Activated T-helper 17 cell treated with anti-CD3 and anti-CD28 coated beads, Interleukin-2, amount 50 U/mL, for 72 hours (primary cell): ENCODE measurements around the gene OSBPL1A. TPM values are rescaled to one million over a fixed set of nuclear protein-coding genes. Genes with fewer than 3 reads are reported as not detected.

Experiments
- ATAC-seq: fragments of 150-1000 bp; cut with Tn5 transposase; replicated peaks from 2 replicates; pipeline ENCODE4 v1.10.0; 2021; ENCODE audit warnings: mild to moderate bottlenecking, moderate library complexity
- H3K27ac Mint-ChIP-seq: one replicate; pipeline ENCODE4 v1.8.0; 2022; ENCODE audit warnings: mixed read lengths
- H3K27me3 Mint-ChIP-seq: one replicate; pipeline ENCODE4 v1.8.0; 2022; ENCODE audit warnings: mixed read lengths
- H3K36me3 Mint-ChIP-seq: one replicate; pipeline ENCODE4 v1.8.0; 2022; ENCODE audit warnings: low read depth, mild to moderate bottlenecking, mixed read lengths
- H3K4me1 Mint-ChIP-seq: one replicate; pipeline ENCODE4 v1.8.0; 2022; ENCODE audit warnings: mixed read lengths
- H3K4me3 Mint-ChIP-seq: one replicate; pipeline ENCODE4 v1.8.0; 2022; ENCODE audit warnings: mild to moderate bottlenecking, mixed read lengths
- H3K9me3 Mint-ChIP-seq: one replicate; pipeline ENCODE4 v1.8.0; 2022; ENCODE audit warnings: mixed read lengths
- total RNA-seq, 2 donors: library from RNA; stranded (reverse); gene quantifications; one replicate each; pipeline ENCODE4 v1.2.3, GENCODE V29; 2022

Gene OSBPL1A
- total RNA-seq, 2 donors from 2014 or later: 2.8 to 4.1 TPM

DNA sequence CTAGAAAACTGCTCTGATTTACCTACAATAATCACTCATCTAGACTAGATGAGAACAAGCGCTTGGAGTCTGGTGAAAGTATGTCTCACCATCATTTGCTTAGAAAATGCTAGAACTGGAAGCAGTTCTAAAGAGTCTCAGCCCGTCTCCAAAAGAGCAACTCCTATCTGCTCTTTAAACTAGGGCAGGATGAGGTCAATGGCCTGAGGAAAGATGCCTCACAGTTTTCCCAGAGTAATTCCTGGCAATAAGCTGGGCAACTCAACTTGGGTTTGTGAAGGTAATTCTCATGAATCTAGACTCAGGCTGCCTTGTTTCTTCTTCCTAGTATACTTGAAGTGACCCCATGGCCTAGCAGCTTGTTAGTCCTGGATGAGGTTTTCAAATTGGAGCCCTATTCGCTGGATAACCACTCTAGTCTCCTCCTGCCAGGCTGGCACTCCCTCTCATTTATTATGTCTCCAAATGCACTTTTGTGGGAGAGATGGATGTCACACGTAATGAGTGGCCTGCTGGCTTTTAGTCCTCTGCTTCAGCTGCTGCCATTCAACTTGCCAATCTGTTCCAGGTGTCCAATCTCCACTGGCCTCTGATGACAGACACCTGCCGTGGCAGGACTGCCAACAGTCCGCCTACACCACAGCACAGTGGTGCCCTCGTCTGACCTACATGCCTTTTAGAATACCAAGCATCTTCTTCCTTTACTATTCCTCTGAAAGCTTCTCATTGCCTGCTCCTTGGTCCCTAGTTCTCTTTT, 177.9 kb downstream of the OSBPL1A start:
- H3K4me3 Mint-ChIP-seq: no peak overlapping the region
- H3K4me1 Mint-ChIP-seq: no peaks in the 10 kb centered on the region
- no peak for ATAC-seq
- no peaks in the 10 kb centered on the region for H3K27me3 Mint-ChIP-seq
- no peak overlapping the region for H3K27ac Mint-ChIP-seq
- H3K9me3 Mint-ChIP-seq: no peaks in the 10 kb centered on the region
- H3K36me3 Mint-ChIP-seq: no peaks in the 10 kb centered on the region

DNA sequence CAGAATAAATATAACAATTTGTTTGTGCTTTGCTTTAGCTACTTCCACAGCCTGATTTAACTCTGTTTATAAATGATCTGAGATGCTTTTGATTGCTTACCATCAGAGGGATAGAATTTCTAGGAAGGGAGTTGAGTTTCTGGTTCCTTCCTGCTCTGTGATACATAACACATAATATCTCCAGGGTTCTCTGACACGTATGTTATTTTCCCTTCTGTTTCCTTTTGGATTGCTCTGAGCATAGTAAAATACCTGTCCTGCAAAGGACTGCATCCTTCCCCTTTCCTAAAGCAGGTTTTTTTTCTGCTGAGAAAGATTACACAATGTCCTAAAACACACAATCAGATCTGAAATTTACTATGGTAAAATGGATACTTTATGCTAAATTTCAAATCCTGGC, 182.7 kb downstream of the OSBPL1A start:
- H3K27me3 Mint-ChIP-seq: no peaks in the 10 kb centered on the region
- H3K27ac Mint-ChIP-seq: no peak overlapping the region
- no peaks in the 10 kb centered on the region for H3K36me3 Mint-ChIP-seq
- no peak overlapping the region for H3K4me3 Mint-ChIP-seq
- no peaks in the 10 kb centered on the region for H3K4me1 Mint-ChIP-seq
- no peaks in the 10 kb centered on the region for H3K9me3 Mint-ChIP-seq
- ATAC-seq: no peak

DNA sequence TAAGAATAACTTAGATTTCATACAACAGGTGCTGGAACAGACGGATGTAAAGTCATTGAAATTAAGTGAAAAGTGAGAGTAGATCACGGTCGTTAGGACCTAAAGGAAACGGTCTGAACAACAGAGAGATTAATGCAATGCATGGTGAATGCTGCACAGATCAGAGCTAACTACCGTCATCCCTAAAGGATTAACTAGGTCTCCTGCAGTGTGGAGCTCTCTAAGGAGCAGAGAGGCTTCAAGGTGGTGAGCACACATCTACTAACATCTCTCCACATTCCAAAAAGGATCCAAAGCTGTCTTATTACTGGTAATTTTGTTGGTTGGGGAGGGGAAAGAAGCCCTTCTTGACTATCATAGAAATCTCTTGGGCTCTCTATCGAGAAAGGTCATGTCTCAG, 183.5 kb downstream of the OSBPL1A start:
- Mint-ChIP-seq H3K4me3 (no peak overlapping the region), H3K9me3 (no peaks in the 10 kb centered on the region), H3K4me1 (no peaks in the 10 kb centered on the region), H3K27ac (no peak overlapping the region), H3K27me3 (no peaks in the 10 kb centered on the region), H3K36me3 (no peaks in the 10 kb centered on the region)
- ATAC-seq: no peak

DNA sequence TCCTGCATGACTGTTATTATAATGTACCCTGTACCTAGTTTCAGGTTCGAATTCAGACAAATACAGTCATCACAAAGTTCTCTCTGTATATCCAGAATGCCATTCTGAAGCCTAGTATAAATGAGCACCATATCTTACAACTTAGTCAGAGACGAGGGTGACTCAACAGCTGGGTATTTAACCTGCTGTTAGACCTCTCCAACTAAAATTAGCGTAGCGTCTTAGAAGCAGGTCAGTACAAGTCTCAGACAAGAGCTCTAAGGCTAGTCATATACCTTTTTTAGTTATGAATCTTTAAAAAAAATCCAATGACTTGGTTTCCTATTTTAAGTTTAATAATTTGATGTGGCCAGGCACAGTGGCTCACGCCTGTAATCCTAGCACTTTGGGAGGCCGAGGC, 184.7 kb downstream of the OSBPL1A start:
- Mint-ChIP-seq H3K27ac (no peak overlapping the region), H3K27me3 (no peaks in the 10 kb centered on the region), H3K9me3 (no peaks in the 10 kb centered on the region), H3K4me3 (no peak overlapping the region), H3K4me1 (no peaks in the 10 kb centered on the region), H3K36me3 (no peaks in the 10 kb centered on the region)
- ATAC-seq: no peak

DNA sequence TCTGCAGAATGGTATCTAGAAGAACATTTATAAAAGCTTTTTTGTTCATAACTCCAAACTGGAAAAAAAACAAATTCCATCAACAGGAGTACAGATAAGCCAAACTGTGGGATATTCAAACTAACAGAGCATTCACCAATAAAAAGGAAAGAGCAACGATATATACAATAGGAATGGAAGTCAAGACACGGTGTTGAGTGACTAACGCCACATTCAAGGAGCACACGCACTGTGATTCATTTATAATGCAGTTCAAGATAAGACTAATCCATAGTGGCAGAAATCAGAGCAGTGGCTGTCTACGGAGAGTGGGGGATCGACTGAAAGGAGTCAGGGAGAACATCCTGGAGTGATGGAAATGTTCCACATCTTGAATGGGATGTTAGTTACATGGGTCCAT, 188.1 kb downstream of the OSBPL1A start:
- Mint-ChIP-seq H3K36me3 (no peaks in the 10 kb centered on the region), H3K4me1 (no peaks in the 10 kb centered on the region), H3K27ac (no peak overlapping the region), H3K27me3 (no peaks in the 10 kb centered on the region), H3K9me3 (no peaks in the 10 kb centered on the region), H3K4me3 (no peak overlapping the region)
- ATAC-seq: no peak

DNA sequence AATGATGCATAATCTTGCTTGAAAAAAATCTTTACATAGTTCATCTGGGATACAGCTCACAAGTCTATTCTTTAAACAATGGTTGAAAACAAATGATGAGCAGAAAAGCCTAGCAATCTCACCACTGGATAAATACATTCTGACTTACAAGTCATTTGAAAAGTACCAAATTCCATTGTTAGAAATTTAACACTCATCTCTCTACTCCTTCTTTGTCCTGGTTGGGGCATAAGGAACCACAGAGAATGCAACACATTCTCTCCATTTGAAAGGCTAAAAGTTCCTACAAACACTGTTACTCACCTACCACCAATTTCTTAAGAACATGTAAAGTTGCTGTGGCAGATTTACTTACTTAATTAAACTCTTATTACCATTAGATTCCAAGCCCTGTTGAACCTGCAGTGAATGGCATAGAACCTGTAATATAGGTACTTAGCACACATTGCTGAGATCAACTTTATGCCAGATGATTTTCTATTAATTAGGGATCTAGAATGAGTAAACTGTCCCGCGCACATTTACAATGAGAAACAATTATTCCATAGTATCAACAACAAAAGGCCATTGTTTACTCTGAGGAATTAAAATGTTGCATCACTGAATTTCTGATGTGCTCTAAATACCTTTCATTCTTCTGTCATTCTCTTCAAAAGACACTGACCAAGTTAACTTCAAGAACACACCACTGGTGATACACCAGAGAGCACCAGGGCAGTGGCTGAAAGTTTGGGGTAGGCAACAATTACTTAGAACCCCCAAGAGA, 189.2 kb downstream of the OSBPL1A start:
- H3K27me3 Mint-ChIP-seq: no peaks in the 10 kb centered on the region
- no peak overlapping the region for H3K4me3 Mint-ChIP-seq
- no peak overlapping the region for H3K27ac Mint-ChIP-seq
- H3K4me1 Mint-ChIP-seq: no peaks in the 10 kb centered on the region
- ATAC-seq: peak; percentile 53
- no peaks in the 10 kb centered on the region for H3K9me3 Mint-ChIP-seq
- H3K36me3 Mint-ChIP-seq: no peaks in the 10 kb centered on the region

DNA sequence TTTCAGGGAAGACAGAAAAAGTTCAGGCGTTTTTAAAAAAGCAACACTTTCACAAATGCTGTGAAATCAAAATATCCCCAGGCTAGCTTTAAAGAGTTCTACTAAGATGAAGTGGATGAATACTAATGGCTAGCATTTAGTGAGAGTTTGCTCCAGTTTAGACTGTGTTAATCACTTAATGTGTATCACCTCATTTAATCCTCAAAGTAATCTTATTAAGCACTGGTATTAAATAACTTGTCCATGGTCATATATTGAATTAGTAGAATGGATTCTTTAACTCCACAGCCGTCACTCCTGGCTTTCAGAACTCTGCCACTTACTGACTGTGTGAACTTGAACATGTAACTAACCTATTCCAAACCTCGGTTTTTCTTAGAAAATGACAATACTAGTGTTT, 192.7 kb downstream of the OSBPL1A start:
- no peaks in the 10 kb centered on the region for H3K36me3 Mint-ChIP-seq
- H3K9me3 Mint-ChIP-seq: no peaks in the 10 kb centered on the region
- H3K27me3 Mint-ChIP-seq: no peaks in the 10 kb centered on the region
- no peak overlapping the region for H3K4me3 Mint-ChIP-seq
- no peak overlapping the region for H3K27ac Mint-ChIP-seq
- ATAC-seq: no peak
- H3K4me1 Mint-ChIP-seq: no peaks in the 10 kb centered on the region

DNA sequence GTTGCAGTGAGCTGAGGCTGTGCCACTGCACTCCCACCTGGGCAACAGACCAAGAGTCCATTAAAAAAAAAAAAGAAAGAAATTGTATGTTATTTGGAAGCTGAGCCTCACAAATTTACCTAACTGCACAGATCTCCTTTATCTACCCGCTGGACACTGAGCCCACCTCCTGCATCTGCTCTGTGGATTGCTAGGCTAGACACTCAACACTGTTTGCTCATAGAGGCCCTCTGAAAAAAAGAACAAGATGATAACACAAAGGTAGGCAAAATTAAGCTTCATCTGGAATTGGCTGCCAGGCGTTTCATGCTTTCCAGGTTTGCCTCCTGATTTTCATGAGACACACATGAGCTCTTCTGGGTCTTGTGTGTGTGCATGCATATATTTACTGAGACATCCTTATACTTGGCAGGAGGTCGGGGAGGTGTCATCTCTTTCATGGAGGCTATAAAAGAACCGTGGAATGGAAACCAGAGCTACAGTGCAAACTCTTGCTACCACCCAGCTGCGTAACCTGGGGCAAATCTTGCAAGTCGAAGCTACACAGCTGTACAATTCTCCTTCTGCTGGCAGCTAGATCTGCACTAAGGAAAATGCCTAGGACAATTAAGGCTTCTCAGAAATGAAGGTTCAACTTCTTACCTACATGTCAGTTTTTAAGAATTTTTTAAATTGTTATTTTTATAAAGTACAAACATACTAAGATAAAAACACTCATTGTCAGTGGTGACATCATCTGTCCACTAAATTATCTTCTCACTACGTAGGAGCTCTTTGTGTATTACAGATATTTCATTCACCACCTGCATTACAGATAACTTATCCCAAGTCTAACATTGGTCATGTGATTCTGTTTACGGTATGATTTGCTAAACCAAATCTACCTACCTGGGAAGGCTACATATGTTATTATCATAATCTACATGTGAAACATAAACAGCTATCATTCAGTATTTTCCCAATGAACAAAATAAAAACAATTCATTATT, 195.6 kb downstream of the OSBPL1A start:
- H3K27me3 Mint-ChIP-seq: no peaks in the 10 kb centered on the region
- no peak overlapping the region for H3K27ac Mint-ChIP-seq
- no peaks in the 10 kb centered on the region for H3K4me1 Mint-ChIP-seq
- ATAC-seq: no peak
- H3K36me3 Mint-ChIP-seq: no peaks in the 10 kb centered on the region
- no peak overlapping the region for H3K4me3 Mint-ChIP-seq
- H3K9me3 Mint-ChIP-seq: no peaks in the 10 kb centered on the region

DNA sequence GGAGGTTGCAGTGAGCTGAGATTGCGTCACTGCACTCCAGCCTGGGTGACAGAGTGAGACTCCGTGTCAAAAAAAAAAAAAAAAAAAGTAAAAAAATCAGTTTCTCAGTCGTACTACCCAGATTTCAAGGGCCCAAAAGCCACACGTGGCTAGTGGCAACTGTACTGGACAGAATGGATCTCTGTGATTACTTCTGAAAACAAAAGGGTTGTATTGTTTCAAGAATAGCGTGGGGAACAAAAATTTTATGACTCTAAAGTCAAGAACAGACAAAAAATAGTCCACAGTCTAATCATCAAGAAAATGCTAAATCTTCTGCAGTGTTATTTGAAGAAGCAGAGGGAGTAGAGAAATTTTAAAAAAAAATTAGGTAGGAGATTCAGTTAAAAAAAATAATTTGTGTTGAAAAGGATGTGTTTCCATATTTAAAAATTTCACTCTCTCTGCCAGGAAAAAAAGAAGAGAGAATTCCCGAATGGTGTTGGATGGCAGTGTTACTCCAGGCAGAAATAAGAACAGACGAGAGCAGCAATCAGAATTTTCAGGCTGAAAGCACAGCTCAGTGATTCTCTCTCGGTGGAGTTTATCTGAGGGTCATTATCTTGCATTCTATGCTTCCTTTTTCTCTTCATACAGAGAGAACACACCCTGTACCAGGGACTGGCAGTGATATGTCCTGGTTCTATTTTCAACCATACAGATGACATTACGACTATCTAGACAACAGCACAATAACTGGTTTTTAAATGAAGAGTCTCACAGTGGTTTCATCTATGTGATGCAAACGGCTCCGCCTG, 196.9 kb downstream of the OSBPL1A start:
- Mint-ChIP-seq H3K27me3 (no peaks in the 10 kb centered on the region), H3K27ac (no peak overlapping the region), H3K9me3 (no peaks in the 10 kb centered on the region), H3K36me3 (no peaks in the 10 kb centered on the region), H3K4me3 (no peak overlapping the region), H3K4me1 (no peaks in the 10 kb centered on the region)
- no peak for ATAC-seq

DNA sequence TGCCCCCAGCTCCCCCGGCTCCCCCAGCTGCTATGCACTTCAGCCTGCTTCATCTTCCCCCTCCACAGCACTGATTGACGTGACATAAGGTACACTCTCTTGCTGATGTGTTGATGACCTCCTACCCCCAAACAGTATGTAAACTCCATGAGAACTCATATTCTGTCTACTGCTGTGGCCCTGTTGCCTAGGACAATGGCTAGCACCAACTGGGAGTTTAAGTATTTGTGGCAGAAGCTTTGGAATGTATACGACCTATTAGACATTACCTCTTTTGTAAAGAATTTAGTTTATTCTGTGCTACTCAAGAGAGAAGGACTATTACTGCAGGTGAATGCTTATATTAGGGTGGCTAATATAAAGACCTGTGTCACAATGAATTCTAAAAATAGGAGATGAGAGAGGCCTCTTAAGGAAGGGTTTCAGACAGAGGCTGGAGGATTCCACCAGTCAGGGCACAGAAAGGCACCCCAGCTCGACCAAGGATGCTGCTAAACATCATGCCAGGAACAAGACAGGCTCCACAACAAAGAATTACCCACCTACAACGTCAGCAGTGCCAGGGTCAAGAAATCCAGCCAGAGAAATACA, 198.2 kb downstream of the OSBPL1A start:
- no peaks in the 10 kb centered on the region for H3K27me3 Mint-ChIP-seq
- H3K36me3 Mint-ChIP-seq: no peaks in the 10 kb centered on the region
- H3K9me3 Mint-ChIP-seq: no peaks in the 10 kb centered on the region
- H3K4me1 Mint-ChIP-seq: no peaks in the 10 kb centered on the region
- H3K27ac Mint-ChIP-seq: no peak overlapping the region
- ATAC-seq: no peak
- H3K4me3 Mint-ChIP-seq: no peak overlapping the region

DNA sequence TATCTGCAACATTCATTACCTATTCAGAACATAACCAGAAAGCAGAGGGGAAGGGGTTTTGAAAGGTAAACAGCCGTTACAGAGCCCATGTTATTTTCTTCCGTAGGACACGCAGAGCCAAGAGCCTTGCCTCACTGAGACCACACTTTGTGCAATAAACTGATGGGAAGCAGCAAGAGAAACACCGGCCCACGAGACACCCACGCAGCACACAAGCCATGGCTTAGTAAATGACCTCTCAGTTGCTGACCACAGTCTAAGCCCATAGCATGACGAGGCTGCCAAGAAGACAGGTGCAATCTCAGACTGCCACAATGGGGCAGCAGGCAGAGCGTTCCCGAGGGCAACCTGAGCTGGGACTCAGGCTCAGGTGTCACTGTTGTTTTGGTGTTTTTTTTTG, 199.2 kb downstream of the OSBPL1A start:
- Mint-ChIP-seq H3K36me3 (no peaks in the 10 kb centered on the region), H3K4me3 (no peak overlapping the region), H3K27ac (no peak overlapping the region), H3K4me1 (no peaks in the 10 kb centered on the region), H3K9me3 (no peaks in the 10 kb centered on the region), H3K27me3 (no peaks in the 10 kb centered on the region)
- ATAC-seq: no peak

DNA sequence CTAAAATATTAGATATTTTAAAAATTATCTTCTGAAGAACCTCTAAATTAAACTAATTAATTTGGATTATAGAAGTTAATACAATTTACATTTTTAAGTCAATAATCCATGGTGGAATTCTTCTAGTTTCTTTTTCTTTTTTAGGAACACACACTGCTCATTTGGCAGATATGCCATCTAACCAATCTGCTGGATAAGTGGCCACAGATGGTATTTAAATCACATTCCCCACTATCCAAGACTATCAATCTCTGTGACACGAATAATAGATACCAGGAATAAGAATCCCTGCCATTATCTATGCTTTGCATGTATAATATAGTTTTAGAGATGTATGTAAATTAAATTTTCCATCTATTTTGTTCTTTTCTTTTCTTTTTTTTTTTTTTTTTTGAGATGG, 200.2 kb downstream of the OSBPL1A start:
- H3K36me3 Mint-ChIP-seq: no peaks in the 10 kb centered on the region
- no peak overlapping the region for H3K27ac Mint-ChIP-seq
- no peaks in the 10 kb centered on the region for H3K9me3 Mint-ChIP-seq
- H3K4me1 Mint-ChIP-seq: no peaks in the 10 kb centered on the region
- H3K4me3 Mint-ChIP-seq: no peak overlapping the region
- no peaks in the 10 kb centered on the region for H3K27me3 Mint-ChIP-seq
- ATAC-seq: no peak

DNA sequence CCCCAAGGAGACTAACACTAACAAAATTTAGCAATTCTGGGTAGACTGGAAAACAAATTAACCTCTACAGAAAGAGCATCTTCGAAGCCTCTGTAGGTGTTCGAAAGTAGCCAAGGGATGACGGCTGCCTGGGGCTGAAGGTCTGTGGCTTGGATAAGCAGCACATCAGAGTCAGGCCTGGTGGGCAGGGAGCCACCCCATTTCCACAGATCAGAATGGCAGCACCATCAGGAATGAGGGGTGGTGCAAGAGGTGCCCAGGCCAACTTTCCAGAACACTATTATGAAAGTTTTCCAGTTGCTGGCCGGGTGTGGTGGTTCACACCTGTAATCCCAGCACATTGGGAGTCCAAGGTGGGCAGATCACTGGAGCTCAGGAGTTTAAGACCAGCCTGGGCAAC, 200.9 kb downstream of the OSBPL1A start:
- no peaks in the 10 kb centered on the region for H3K27me3 Mint-ChIP-seq
- no peaks in the 10 kb centered on the region for H3K36me3 Mint-ChIP-seq
- no peak for ATAC-seq
- H3K27ac Mint-ChIP-seq: no peak overlapping the region
- no peaks in the 10 kb centered on the region for H3K9me3 Mint-ChIP-seq
- no peak overlapping the region for H3K4me3 Mint-ChIP-seq
- no peaks in the 10 kb centered on the region for H3K4me1 Mint-ChIP-seq
